ENCODE measurements around the gene FES. TPM values are rescaled to one million over a fixed set of nuclear protein-coding genes. Genes with fewer than 3 reads are reported as not detected.
A peak's percentile ranks its signal among the peaks of the same experiment; 100 is the strongest.

Gene FES
- total and polyA plus RNA-seq, 9 donors, result 2.2 to 37.2 (median 24.8) TPM

GRCh38 chr15:90929246-90930019 lies 45.1 kb downstream of the FES start:
- Histone ChIP-seq H3K4me3 (peak overlapping the region; percentile 66), H3K36me3 (no peaks in the 10 kb centered on the region), H3K27ac (peak overlapping the region; percentile 63 to 81), H3K9me3 (no peaks in the 10 kb centered on the region), H3K4me1 (ENCODE audit: insufficient read depth) (peaks cover 12% of the 10 kb centered on the region), H3K27me3 (no peaks in the 10 kb centered on the region)
- no peak for DNase-seq
- WGBS, 3 donors, result 40 to 55% (median 45%) methylated on average over 21 of the region's 21 CpGs
- TF ChIP-seq CTCF (IDR thresholded peaks at IDR 0.05), result no peak
- no peak for TF ChIP-seq EP300 (IDR thresholded peaks at IDR 0.05)
- no peak for TF ChIP-seq POLR2A (IDR thresholded peaks at IDR 0.05)
- intact Hi-C loops (cut with DNase I), result no loop called here

- no peaks in the 10 kb centered on the region for H3K9me3 ChIP-seq
- peaks cover 15% of the 10 kb centered on the region for H3K4me1 ChIP-seq (ENCODE audit: insufficient read depth)
- TF ChIP-seq EP300 (IDR thresholded peaks at IDR 0.05) (no peak), CTCF (IDR thresholded peaks at IDR 0.05) (no peak), POLR2A (IDR thresholded peaks at IDR 0.05) (no peak)
- no peaks in the 10 kb centered on the region for H3K36me3 ChIP-seq
- peak in 3 of 5 donors; percentile 41 to 60 (median 48) for DNase-seq
- 25 to 53% (median 36%) methylated on average over 15 of the region's 15 CpGs for WGBS, 3 donors
- H3K27ac ChIP-seq, result peak overlapping the region; percentile 76 to 81
- no peaks in the 10 kb centered on the region for H3K27me3 ChIP-seq
- intact Hi-C loops (cut with DNase I), result no loop called here
- peak overlapping the region; percentile 1 for H3K4me3 ChIP-seq
These were observed 46.7 kb downstream of the FES start for GRCh38 chr15:90930861-90931574.

GRCh38 chr15:90931575-90931827 lies 47.2 kb downstream of the FES start:
- Histone ChIP-seq H3K27me3 (no peaks in the 10 kb centered on the region), H3K27ac (peak overlapping the region; percentile 76 to 81), H3K9me3 (no peaks in the 10 kb centered on the region), H3K4me1 (ENCODE audit: insufficient read depth) (peaks cover 18% of the 10 kb centered on the region), H3K4me3 (peak overlapping the region; percentile 69), H3K36me3 (no peaks in the 10 kb centered on the region)
- WGBS, 3 donors, result 25 to 39% (median 32%) methylated on average over 6 of the region's 6 CpGs
- intact Hi-C loops (cut with DNase I), result no loop called here
- DNase-seq, result no peak
- TF ChIP-seq CTCF (IDR thresholded peaks at IDR 0.05) (no peak), EP300 (IDR thresholded peaks at IDR 0.05) (no peak)

- Histone ChIP-seq H3K4me3 (peak within 1 kb of the TSS; percentile 69), H3K9me3 (no peaks in the 10 kb centered on the region), H3K27me3 (no peaks in the 10 kb centered on the region), H3K36me3 (no peaks in the 10 kb centered on the region), H3K27ac (peak within 1 kb of the TSS; percentile 76 to 81), H3K4me1 (ENCODE audit: insufficient read depth) (peaks cover 18% of the 10 kb centered on the region)
- peak; percentile 85 to 96 (median 92) for DNase-seq
- intact Hi-C loops (cut with DNase I), result no loop called here
- peak; percentile 38 for TF ChIP-seq POLR2A (IDR thresholded peaks at IDR 0.05)
- no peak for TF ChIP-seq EP300 (IDR thresholded peaks at IDR 0.05)
- peak; percentile 88 to 91 (median 90) for TF ChIP-seq CTCF (IDR thresholded peaks at IDR 0.05)
- WGBS, 3 donors, result 2 to 4% (median 3%) methylated on average over 37 to 52 of the region's 52 CpGs
These were observed 47.7 kb downstream of the FES start, which contains the start of gene HDDC3 for GRCh38 chr15:90931828-90932659. TSS of gene HDDC3 (minus strand) at chr15:90932549. CDS start at chr15:90932540, 9 bp downstream.
